K562 (cell line): ENCODE data around the gene OR10H5.
"Not testable (repeated sequence)": the region's sequence is repeated elsewhere in the genome, so short reads cannot be mapped to it uniquely, and the experiment has no call there.

ENCODE experiments used
- ASH1L ChIP-seq: fragments of 450-650 bp; IDR thresholded peaks from 2 replicates; pipeline ENCODE4 v1.6.1; 2018; ENCODE audit warnings: borderline replicate concordance, mild to moderate bottlenecking, low read depth; ENCODE audit not compliant: partially characterized antibody
- CTCF ChIP-seq, 3 experiments: IDR thresholded peaks in 2 of 3; conservative IDR thresholded peaks in 1 of 3; 2 replicates each; pipeline ENCODE4 v1.5.1; 2011 to 2012; ENCODE audit warnings: low read length in 3 of 3, mild to moderate bottlenecking in 3 of 3, control low read depth in 2 of 3, improper control_type of control experiment in 1 of 3, inconsistent platforms in 1 of 3, low read depth in 1 of 3, mixed read lengths in 1 of 3, moderate library complexity in 1 of 3; ENCODE audit not compliant: insufficient read depth in 2 of 3
- MXI1 ChIP-seq: IDR thresholded peaks from 2 replicates; pipeline ENCODE4 v1.6.1; 2011; ENCODE audit warnings: low read depth, mild to moderate bottlenecking, improper control_type of control experiment, low read length
- NFE2 ChIP-seq: IDR thresholded peaks from 2 replicates; pipeline ENCODE4 v1.6.1; 2014; ENCODE audit warnings: antibody characterized with exemption, low read depth
- SETDB1 ChIP-seq: IDR thresholded peaks from one replicate; pipeline ENCODE4 v1.6.1; 2012; ENCODE audit warnings: low read length, control low read depth, inconsistent platforms
- TF ChIP-seq, protein P1 (sequence below): fragments of 250-450 bp; sonication (Bioruptor Pico); IDR thresholded peaks from 2 replicates; pipeline ENCODE4 v1.5.0; 2021; ENCODE audit warnings: mild to moderate bottlenecking, moderate library complexity

GRCh38 chr19:15782896-15783295, 4.6 kb upstream of the OR10H5 start:
- TF ChIP-seq NFE2; SETDB1; ASH1L; MXI1; CTCF (IDR thresholded peaks at IDR 0.05 in 2 of 3, conservative IDR thresholded peaks at IDR 0.05 in 1 of 3; ENCODE audit: insufficient read depth in 2 of 3, low read depth in 1 of 3, low read length in 3 of 3): not testable (repeated sequence)
- TF ChIP-seq, protein P1, sequence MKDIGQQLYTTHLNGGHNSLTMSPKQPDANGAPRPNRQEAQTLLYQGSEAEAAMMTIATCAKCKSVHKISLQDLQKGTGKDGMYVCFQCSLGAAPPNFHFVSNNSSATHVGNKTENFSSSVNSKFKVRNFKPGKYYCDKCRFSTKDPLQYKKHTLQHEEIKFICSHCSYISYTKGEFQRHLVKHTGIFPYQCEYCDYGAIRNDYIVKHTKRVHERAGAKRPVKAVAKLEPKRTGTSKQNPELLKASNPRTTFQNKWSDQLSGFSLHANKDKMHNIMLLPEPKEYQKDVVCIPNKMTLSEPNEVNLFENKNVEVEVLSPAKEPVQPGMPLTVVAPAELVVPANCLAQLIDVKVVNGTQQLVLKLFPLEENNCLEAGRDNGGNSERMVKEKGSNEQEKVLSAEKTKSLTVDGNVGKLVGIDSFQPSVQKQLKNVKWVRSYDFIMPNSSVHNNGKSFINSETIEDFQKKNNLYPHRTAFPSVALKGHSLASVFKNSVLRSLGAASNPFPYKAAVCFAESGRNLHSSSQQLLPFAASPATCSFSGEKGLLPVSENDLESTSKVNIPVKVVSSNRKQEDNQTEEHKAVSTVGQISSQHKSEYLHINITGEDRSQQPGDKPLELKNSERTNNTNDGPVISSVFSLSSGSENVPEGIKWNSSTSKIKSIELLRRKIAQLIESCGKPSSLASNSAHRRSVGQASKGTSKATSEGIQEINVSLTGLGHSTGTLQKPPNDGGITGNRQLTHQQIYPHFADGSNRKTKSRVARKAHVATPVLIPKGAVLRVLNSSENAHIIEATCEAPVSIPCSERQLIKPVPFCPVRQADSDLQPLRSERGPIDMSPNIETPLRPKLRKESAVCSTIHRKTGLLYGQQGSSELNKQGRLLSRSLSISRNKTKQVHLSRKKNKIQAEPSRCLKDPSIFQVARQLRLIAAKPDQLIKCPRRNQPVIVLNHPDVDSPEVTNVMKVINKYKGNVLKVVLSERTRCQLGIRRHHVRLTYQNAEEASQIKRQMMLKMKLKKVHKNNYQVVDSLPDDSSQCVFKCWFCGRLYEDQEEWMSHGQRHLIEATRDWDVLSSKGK (CRISPR knock-in tag): not testable (repeated sequence)
